Effector memory CD4-positive, alpha-beta T cell (primary cell): Measurements from ENCODE around the gene CEACAM8.

Source experiments
- DNase-seq, 3 donors: peaks; one replicate each; pipeline ENCODE4 v3.0.0-alpha.2; 2020
- H3K27ac ChIP-seq: 2 replicates; pipeline ENCODE4 v1.7.0; 2013; ENCODE audit warnings: mild to moderate bottlenecking, low read length, moderate library complexity; ENCODE audit not compliant: insufficient read depth, poor library complexity, severe bottlenecking
- H3K27me3 ChIP-seq: replicated peaks from 2 replicates; pipeline ENCODE4 v1.7.0; 2013; ENCODE audit warnings: mild to moderate bottlenecking, low read length; ENCODE audit not compliant: insufficient read depth, control insufficient read depth, poor library complexity, severe bottlenecking
- H3K36me3 ChIP-seq: 2 replicates; pipeline ENCODE4 v1.7.0; 2013; ENCODE audit warnings: mild to moderate bottlenecking, low read length, moderate library complexity; ENCODE audit not compliant: control insufficient read depth, insufficient read depth
- H3K4me1 ChIP-seq: 2 replicates; pipeline ENCODE4 v1.7.0; 2013; ENCODE audit warnings: low read length, mild to moderate bottlenecking; ENCODE audit not compliant: control insufficient read depth, insufficient read depth, poor library complexity, severe bottlenecking
- H3K4me3 ChIP-seq: 2 replicates; pipeline ENCODE4 v1.7.0; 2013; ENCODE audit warnings: low read length, low read depth, mild to moderate bottlenecking; ENCODE audit not compliant: insufficient read depth, poor library complexity, severe bottlenecking
- H3K9me3 ChIP-seq: 2 replicates; pipeline ENCODE4 v1.7.0; 2013; ENCODE audit warnings: mild to moderate bottlenecking, low read length, moderate library complexity; ENCODE audit not compliant: control insufficient read depth

Gene CEACAM8

GRCh38 chr19:42576241-42576640 is 18.5 kb downstream of the CEACAM8 start:
- no peak for DNase-seq
- no peaks in the 10 kb centered on the region for H3K4me1 ChIP-seq
- no peaks in the 10 kb centered on the region for H3K27me3 ChIP-seq
- no peak overlapping the region for H3K27ac ChIP-seq
- no peak overlapping the region for H3K4me3 ChIP-seq
- no peaks in the 10 kb centered on the region for H3K9me3 ChIP-seq
- H3K36me3 ChIP-seq: no peaks in the 10 kb centered on the region

GRCh38 chr19:42573642-42574041 is 21.1 kb downstream of the CEACAM8 start:
- Histone ChIP-seq H3K4me1 (no peaks in the 10 kb centered on the region), H3K27ac (no peak overlapping the region), H3K9me3 (no peaks in the 10 kb centered on the region), H3K27me3 (no peaks in the 10 kb centered on the region), H3K4me3 (no peak overlapping the region), H3K36me3 (no peaks in the 10 kb centered on the region)
- DNase-seq: no peak

DNA sequence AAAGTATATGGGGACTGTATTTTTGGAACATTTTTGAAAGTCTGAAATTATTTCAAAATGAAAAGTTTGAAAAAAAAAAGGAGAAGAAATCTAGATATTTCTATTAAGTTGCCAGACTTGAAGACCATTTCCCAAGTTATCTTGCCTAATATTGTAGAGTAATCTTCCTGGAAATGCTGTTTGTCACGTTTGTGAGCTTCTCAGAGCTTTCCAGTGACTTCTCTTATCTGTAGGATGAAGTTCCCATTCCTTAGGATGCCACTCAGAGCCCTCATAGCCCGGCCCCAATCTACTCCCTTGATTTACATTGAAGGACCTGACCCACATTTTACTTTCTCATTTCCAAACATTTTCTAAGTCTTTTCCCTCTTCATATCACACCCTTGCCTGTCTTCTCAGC is 23.6 kb downstream of the CEACAM8 start:
- no peaks in the 10 kb centered on the region for H3K36me3 ChIP-seq
- no peak overlapping the region for H3K4me3 ChIP-seq
- DNase-seq: no peak
- H3K27ac ChIP-seq: no peak overlapping the region
- H3K9me3 ChIP-seq: no peaks in the 10 kb centered on the region
- no peaks in the 10 kb centered on the region for H3K27me3 ChIP-seq
- no peaks in the 10 kb centered on the region for H3K4me1 ChIP-seq

GRCh38 chr19:42569193-42569592 is 25.5 kb downstream of the CEACAM8 start:
- DNase-seq: no peak
- Histone ChIP-seq H3K4me3 (no peak overlapping the region), H3K27me3 (no peaks in the 10 kb centered on the region), H3K36me3 (no peaks in the 10 kb centered on the region), H3K27ac (no peak overlapping the region), H3K4me1 (no peaks in the 10 kb centered on the region), H3K9me3 (no peaks in the 10 kb centered on the region)

GRCh38 chr19:42568006-42568405 is 26.7 kb downstream of the CEACAM8 start:
- H3K36me3 ChIP-seq: no peaks in the 10 kb centered on the region

GRCh38 chr19:42567567-42567966 is 27.2 kb downstream of the CEACAM8 start:
- H3K9me3 ChIP-seq: no peaks in the 10 kb centered on the region
- no peaks in the 10 kb centered on the region for H3K27me3 ChIP-seq
- no peaks in the 10 kb centered on the region for H3K4me1 ChIP-seq
- no peak for DNase-seq
- H3K27ac ChIP-seq: no peak overlapping the region
- no peak overlapping the region for H3K4me3 ChIP-seq
- no peaks in the 10 kb centered on the region for H3K36me3 ChIP-seq

More at GRCh38 chr19:42568006-42568405, 26.7 kb downstream of the CEACAM8 start:
- Histone ChIP-seq H3K9me3 (no peaks in the 10 kb centered on the region), H3K27me3 (no peaks in the 10 kb centered on the region), H3K4me3 (no peak overlapping the region), H3K4me1 (no peaks in the 10 kb centered on the region), H3K27ac (no peak overlapping the region)
- DNase-seq: no peak

DNA sequence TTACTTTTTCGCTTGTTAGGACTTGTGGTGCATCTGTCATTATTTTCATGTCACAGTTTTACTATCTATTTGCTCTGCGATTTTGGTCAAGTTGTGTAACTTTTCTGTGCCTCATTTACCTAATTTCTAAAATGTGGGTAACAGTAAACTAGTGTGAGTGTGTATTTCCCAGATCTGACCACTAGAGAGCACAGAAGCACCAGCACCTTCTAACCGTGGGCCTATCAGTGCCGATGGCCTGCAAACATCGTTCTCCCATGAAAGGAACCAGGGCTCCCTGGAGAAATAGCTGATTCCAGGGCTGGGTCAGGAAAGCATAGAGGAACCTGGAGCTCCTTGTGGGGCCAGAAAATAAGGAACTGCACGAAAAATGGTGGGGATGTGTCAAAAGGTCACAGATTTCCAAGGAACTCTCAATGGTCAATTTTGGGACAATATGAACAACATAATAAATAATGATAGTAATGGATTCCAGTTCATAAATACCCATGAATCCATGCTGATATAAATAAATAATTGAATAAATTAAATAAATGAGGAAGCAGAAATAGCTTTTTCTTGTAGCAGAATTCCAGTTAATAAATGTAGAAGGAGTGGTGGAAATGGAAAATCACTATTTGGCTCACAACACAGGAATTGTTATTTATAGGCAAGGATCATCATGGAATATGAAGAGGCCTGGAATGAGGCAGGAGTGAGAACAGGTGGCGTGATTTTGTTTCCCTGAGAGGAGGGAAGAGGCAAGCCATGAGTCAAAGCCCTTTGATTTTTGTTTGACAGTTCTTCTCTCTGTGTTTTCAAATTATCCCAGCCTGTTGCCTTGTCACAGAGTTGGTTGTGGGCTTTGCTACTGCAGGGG is 31.1 kb downstream of the CEACAM8 start:
- H3K9me3 ChIP-seq: no peaks in the 10 kb centered on the region
- no peaks in the 10 kb centered on the region for H3K27me3 ChIP-seq
- no peaks in the 10 kb centered on the region for H3K4me1 ChIP-seq
- no peak overlapping the region for H3K27ac ChIP-seq
- DNase-seq: no peak
- H3K36me3 ChIP-seq: no peaks in the 10 kb centered on the region
- no peak overlapping the region for H3K4me3 ChIP-seq

- H3K27me3 ChIP-seq: no peaks in the 10 kb centered on the region
- H3K4me1 ChIP-seq: no peaks in the 10 kb centered on the region
- no peak for DNase-seq
- no peak overlapping the region for H3K27ac ChIP-seq
- no peaks in the 10 kb centered on the region for H3K36me3 ChIP-seq
- H3K4me3 ChIP-seq: no peak overlapping the region
- no peaks in the 10 kb centered on the region for H3K9me3 ChIP-seq
Measured at GRCh38 chr19:42561512-42561911, 33.2 kb downstream of the CEACAM8 start.

DNA sequence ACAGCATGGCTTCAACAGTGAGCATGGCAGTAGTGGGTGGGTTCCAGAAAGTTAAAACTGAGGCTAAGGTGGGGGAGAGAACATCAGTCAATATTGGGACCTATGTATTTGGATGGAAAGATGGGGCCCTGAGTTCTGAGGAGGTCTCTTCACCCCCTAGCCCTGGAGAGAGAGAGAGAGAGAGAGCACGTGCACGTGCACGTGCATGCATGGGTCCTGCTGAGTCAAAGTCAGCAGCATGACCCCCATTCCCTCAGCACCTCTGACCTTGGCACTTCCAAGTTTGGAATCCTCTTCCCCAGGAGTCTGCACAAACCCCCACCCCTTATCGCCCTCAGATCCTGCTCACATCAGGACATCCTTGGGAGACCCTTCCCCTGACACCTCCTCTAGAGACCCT is 34.0 kb downstream of the CEACAM8 start:
- Histone ChIP-seq H3K9me3 (no peaks in the 10 kb centered on the region), H3K27me3 (no peaks in the 10 kb centered on the region), H3K4me3 (no peak overlapping the region), H3K36me3 (no peaks in the 10 kb centered on the region), H3K27ac (no peak overlapping the region), H3K4me1 (no peaks in the 10 kb centered on the region)
- no peak for DNase-seq

DNA sequence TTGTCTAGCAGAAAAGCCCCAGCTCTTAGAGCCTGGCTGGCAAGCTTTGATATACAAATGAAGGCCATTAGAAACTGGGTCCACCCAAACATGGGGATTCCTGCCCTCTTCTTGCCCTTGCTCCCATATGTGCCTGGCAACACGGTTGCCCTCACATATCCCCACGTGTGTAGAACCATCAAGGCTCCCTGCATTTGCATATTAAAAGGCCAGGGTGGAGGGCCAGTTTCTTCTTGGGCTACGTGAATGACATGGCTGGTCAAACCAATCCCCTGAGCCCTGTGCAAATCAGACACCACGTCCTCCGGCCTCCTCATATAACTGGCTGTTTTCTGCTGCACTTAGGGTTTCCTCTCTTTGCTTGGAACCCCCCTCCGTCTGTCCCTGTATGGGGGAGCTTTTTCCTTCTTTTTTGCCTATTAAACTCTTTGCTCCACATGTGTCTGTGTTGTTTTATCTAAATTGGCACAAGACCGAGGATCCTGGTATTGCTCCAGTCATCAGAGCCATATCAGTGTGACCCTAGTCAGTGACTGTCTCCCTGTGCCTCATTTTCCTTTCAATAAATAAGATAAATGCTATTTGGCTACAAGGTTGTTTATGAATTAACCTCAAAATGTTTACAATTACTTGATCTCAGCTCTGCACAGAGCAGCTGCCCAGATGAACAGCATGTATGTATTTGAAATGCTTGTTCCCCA is 36.1 kb downstream of the CEACAM8 start:
- no peaks in the 10 kb centered on the region for H3K4me1 ChIP-seq
- no peak overlapping the region for H3K27ac ChIP-seq

More for the DNA sequence above, 36.1 kb downstream of the CEACAM8 start:
- peaks cover 3% of the 10 kb centered on the region for H3K27me3 ChIP-seq
- no peaks in the 10 kb centered on the region for H3K36me3 ChIP-seq
- no peaks in the 10 kb centered on the region for H3K9me3 ChIP-seq
- no peak overlapping the region for H3K4me3 ChIP-seq
- no peak for DNase-seq
